NCI-H146 treated with DMSO at 0.1 percent for 48 hours (cell line): Measurements from ENCODE around the gene C1orf174.

Source experiments
- DNase-seq: peaks from one replicate; lab custom pipeline; 2025; ENCODE audit not compliant: unreplicated experiment; lab: John Stamatoyannopoulos, UW

C1orf174 gene

GRCh38 chr1:3876716-3877115 lies 23.4 kb downstream of the C1orf174 start:
- DNase-seq, result no peak

- DNase-seq, result no peak
These were observed 25.3 kb downstream of the C1orf174 start for GRCh38 chr1:3874736-3875135.

GRCh38 chr1:3872546-3872945 lies 27.5 kb downstream of the C1orf174 start:
- DNase-seq, result no peak

- no peak for DNase-seq
These were observed 28.6 kb downstream of the C1orf174 start for GRCh38 chr1:3871451-3871805.

GRCh38 chr1:3869751-3870301 lies 30.2 kb downstream of the C1orf174 start:
- peak; percentile 41 for DNase-seq

- no peak for DNase-seq
These were observed 31.5 kb downstream of the C1orf174 start for GRCh38 chr1:3868464-3869006.

GRCh38 chr1:3865606-3866160 lies 34.4 kb downstream of the C1orf174 start:
- DNase-seq, result no peak

GRCh38 chr1:3864884-3865283 lies 35.2 kb downstream of the C1orf174 start:
- no peak for DNase-seq

GRCh38 chr1:3863231-3863935 lies 36.7 kb downstream of the C1orf174 start:
- no peak for DNase-seq

- DNase-seq, result no peak
These were observed 41.7 kb downstream of the C1orf174 start for GRCh38 chr1:3858231-3858981.

- DNase-seq, result no peak
These were observed 42.3 kb downstream of the C1orf174 start for GRCh38 chr1:3857791-3858129.

GRCh38 chr1:3856923-3857790 lies 42.9 kb downstream of the C1orf174 start, which contains the start of the genes CEP104 and DFFB:
TSS of gene CEP104 (minus strand) at chr1:3857211. CDS start at chr1:3852407, 4,804 bp downstream.
TSS of gene DFFB (plus strand) at chr1:3857476. CDS start at chr1:3857604, 128 bp downstream.
- DNase-seq, result peak; percentile 92

- DNase-seq, result no peak
These were observed 47.2 kb downstream of the C1orf174 start for GRCh38 chr1:3852711-3853485.

- DNase-seq, result no peak
These were observed 48.0 kb downstream of the C1orf174 start for GRCh38 chr1:3852091-3852490.

- no peak for DNase-seq
These were observed 48.8 kb downstream of the C1orf174 start for GRCh38 chr1:3851292-3851691.

GRCh38 chr1:3850857-3851256 lies 49.2 kb downstream of the C1orf174 start:
- DNase-seq, result no peak

GRCh38 chr1:3847081-3847480 lies 53.0 kb downstream of the C1orf174 start:
- DNase-seq, result no peak

- no peak for DNase-seq
These were observed 53.5 kb downstream of the C1orf174 start for GRCh38 chr1:3846541-3846940.

- no peak for DNase-seq
These were observed 57.2 kb downstream of the C1orf174 start for GRCh38 chr1:3842912-3843311.

- no peak for DNase-seq
These were observed 58.6 kb downstream of the C1orf174 start for GRCh38 chr1:3841491-3841890.
